ENCODE data around the gene NCOA1.
"Not testable (repeated sequence)": the region's sequence is repeated elsewhere in the genome, so short reads cannot be mapped to it uniquely, and the experiment has no call there.

The NCOA1 gene

GRCh38 chr2:24805811-24806660, 315.0 kb downstream of the NCOA1 start:
- DNase-seq, result not testable (repeated sequence)

GRCh38 chr2:24806661-24807036, 315.6 kb downstream of the NCOA1 start:
- no peak for DNase-seq

GRCh38 chr2:24809316-24810007, 318.4 kb downstream of the NCOA1 start:
- DNase-seq, result no peak

- DNase-seq, result no peak
Measured at GRCh38 chr2:24813691-24814137, 322.7 kb downstream of the NCOA1 start.

DNA sequence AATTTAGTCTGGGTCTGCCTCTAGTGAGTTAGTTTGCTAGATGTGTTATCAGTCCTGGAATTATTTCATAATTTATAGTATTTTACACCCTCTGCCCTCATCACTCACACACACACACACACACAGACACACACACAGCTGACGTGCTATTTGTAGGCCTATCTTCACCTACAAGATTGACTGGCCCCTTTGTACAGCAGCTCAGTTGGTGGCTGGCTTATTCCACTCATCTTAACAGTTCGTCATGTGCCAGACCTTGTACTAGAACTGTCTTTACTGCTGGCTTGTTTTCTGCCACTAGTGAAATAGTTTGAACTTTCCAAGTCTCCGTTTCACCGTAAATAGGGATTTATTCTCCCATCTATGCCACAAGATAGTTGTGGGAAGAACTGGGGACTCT, 323.5 kb downstream of the NCOA1 start:
- DNase-seq, result no peak

DNA sequence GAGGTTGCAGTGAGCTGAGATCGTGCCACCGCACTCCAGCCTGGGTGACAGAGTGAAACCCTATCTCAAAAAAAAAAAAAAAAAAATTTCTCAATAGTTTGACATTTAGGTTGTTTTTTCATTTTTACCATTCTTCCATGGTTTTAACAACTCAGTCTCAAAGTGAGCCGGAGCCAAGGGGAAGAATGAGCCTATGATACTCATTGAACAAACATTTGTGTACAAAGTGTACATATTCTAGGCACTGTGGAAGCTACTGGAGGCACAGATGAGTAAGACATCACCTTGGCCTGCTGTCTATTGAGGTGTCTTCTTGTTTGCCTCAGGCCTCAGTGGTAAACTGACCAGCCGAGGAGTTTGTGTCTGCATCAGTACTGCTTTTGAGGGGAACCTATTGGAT, 324.1 kb downstream of the NCOA1 start:
- DNase-seq, result no peak

DNA sequence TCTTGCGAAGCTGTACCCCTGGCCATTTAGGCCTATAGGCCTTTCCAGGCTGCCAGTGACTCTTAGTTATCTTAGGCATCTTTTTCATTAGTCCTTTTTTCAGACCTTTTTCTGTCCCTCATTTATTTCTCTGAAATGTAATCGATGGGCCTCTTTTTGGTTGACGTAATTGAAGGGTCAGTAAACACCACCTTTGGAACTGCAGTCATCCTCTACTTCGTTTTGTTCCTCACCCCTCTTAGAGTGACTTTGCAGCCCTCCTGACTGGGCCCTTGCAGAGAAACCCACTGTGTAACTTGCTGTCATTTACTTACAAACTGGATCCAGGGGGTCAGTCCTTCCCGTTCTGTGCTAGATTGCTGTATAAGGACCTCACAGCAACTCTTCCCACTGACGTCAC, 325.4 kb downstream of the NCOA1 start:
- DNase-seq, result no peak

DNA sequence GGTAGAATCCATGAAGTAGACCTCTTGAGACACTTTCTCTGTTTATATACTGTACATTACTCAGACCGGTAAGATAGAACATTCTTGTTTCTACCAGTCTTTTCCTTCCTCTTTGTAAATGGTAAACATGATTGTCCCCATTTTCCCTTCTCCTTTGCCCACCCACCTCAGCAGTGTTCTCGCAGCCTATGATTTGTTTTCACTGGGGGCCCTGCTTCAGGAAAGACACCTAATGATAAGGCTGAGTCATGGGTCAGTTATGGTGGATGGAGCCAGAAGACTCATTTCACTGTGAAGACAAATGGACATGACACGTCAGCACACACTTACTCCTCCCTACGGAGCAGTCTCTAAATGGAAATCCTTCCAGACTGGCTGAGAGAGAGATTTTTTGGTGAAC, 325.8 kb downstream of the NCOA1 start:
- DNase-seq, result no peak

- no peak for DNase-seq
Measured at GRCh38 chr2:24818721-24819167, 327.7 kb downstream of the NCOA1 start.

- DNase-seq, result no peak
Measured at GRCh38 chr2:24819442-24820174, 328.6 kb downstream of the NCOA1 start.

DNA sequence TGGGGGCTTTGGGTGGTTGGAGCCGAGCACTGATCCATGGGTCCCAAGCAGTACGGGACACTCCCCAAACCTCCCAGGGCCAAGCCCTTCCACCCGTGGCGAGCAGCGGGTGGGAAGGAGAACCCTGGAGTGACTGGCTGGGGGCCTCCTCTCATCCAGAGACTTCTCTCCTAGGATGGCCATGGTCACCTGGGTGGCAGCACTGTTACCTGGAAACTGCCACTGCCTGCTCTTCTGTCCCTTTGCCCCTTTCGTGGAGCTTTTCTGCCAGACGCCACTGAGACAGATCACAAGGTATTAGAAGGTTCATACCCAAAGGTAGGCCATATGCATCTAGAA, 329.1 kb downstream of the NCOA1 start:
- no peak for DNase-seq

Data from AML-193 (cell line).